ENCODE results near the gene ZNF322. TPM values are rescaled to one million over a fixed set of nuclear protein-coding genes. Genes with fewer than 3 reads are reported as not detected.

Gene ZNF322
- polyA plus RNA-seq, 1 donor (not counting 4 experiments of a cell fraction or from before 2014, with no cell fraction given) = 7.7 TPM

DNA sequence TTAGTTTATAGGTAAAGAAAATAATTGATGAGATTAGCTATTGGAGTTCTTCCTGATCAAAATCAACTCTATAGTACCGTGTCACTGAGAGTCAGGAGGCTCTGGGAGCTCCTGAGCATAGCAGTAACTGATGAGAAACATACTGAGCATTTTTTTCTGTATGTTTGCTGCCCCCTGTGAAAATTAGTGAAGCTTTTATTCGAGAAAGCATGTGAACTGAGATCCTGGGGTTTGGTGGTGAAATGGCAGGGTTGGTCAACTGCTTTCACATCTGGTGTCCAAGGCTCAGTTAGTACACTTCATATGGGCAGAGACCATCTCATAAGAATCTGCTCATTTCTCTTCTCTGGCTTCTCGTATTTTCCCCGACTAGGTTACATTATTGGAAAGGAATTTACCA is 66.9 kb downstream of the ZNF322 start:
- TF ChIP-seq, protein P1, sequence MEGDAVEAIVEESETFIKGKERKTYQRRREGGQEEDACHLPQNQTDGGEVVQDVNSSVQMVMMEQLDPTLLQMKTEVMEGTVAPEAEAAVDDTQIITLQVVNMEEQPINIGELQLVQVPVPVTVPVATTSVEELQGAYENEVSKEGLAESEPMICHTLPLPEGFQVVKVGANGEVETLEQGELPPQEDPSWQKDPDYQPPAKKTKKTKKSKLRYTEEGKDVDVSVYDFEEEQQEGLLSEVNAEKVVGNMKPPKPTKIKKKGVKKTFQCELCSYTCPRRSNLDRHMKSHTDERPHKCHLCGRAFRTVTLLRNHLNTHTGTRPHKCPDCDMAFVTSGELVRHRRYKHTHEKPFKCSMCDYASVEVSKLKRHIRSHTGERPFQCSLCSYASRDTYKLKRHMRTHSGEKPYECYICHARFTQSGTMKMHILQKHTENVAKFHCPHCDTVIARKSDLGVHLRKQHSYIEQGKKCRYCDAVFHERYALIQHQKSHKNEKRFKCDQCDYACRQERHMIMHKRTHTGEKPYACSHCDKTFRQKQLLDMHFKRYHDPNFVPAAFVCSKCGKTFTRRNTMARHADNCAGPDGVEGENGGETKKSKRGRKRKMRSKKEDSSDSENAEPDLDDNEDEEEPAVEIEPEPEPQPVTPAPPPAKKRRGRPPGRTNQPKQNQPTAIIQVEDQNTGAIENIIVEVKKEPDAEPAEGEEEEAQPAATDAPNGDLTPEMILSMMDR (optimal IDR thresholded peaks at IDR 0.05 in 1 of 3, IDR thresholded peaks at IDR 0.05 in 1 of 3, conservative IDR thresholded peaks at IDR 0.05 in 1 of 3; ENCODE audit: extremely low read depth in 1 of 3, insufficient read depth in 2 of 3, low read length in 3 of 3) = no peak
- no peak for TF ChIP-seq EZH2 (IDR thresholded peaks at IDR 0.05; ENCODE audit: low read length)
- Histone ChIP-seq H3K4me3 (ENCODE audit: control insufficient read depth in 2 of 3, extremely low read depth in 1 of 3, insufficient read depth in 2 of 3, low read depth in 1 of 3, low read length in 3 of 3) (no peak overlapping the region), H3K9me1 (ENCODE audit: control insufficient read depth, extremely low read depth, insufficient read depth, low read length) (no peaks in the 10 kb centered on the region), H3K79me2 (ENCODE audit: control insufficient read depth, insufficient read depth, low read length) (peaks cover 9% of the 10 kb centered on the region), H3K9me3 (ENCODE audit: control insufficient read depth, low read depth, low read length) (no peaks in the 10 kb centered on the region), H3K27ac (ENCODE audit: control insufficient read depth, insufficient read depth, low read length) (no peak overlapping the region), H3K4me1 (ENCODE audit: control insufficient read depth, extremely low read depth, insufficient read depth, low read length) (peaks cover 14% of the 10 kb centered on the region), H3K27me3 (ENCODE audit: control insufficient read depth, extremely low read depth, insufficient read depth, low read length) (no peaks in the 10 kb centered on the region), H4K20me1 (ENCODE audit: control insufficient read depth, extremely low read depth, insufficient read depth, low read length) (no peaks in the 10 kb centered on the region), H3K9ac (ENCODE audit: control insufficient read depth, extremely low read depth, insufficient read depth, low read length) (no peak overlapping the region), H3K4me2 (ENCODE audit: control insufficient read depth, extremely low read depth, insufficient read depth, low read depth, low read length) (no peak overlapping the region), H3K36me3 (ENCODE audit: control insufficient read depth in 2 of 2, extremely low read depth in 1 of 2, insufficient read depth in 2 of 2, low read length in 2 of 2) (no peaks in the 10 kb centered on the region), H2AFZ (ENCODE audit: control insufficient read depth, low read length) (no peak overlapping the region)
- FAIRE-seq (no peak), DNase-seq (ENCODE audit: low read depth, low spot score) (no peak)
- dilution Hi-C loops (cut with MboI; ENCODE audit: extremely low pct_ligation_motif_present, low sequenced_read_pairs) = no loop called here

DNA sequence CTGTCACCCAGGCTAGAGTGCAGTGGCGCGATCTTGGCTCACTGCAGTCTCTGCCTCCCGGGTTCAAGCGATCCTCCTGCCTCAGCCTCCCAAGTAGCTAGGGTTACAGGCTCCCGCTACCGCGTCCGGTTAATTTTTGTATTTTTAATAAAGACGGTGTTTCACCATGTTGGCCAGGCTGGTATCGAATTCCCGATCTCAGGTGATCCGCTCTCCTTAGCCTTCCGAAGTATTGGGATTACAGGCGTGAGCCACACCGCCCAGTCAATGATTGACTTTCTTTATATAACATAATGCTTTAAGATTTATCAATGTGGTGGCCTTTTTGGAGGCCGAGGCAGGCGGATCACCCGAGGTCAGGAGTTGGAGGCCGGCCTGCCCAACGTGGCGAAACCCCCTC is 70.6 kb downstream of the ZNF322 start:
- Histone ChIP-seq H2AFZ (ENCODE audit: control insufficient read depth, low read length) (no peak overlapping the region), H3K27ac (ENCODE audit: control insufficient read depth, insufficient read depth, low read length) (no peak overlapping the region), H3K4me1 (ENCODE audit: control insufficient read depth, extremely low read depth, insufficient read depth, low read length) (no peaks in the 10 kb centered on the region), H4K20me1 (ENCODE audit: control insufficient read depth, extremely low read depth, insufficient read depth, low read length) (no peaks in the 10 kb centered on the region), H3K4me3 (ENCODE audit: control insufficient read depth in 2 of 3, extremely low read depth in 1 of 3, insufficient read depth in 2 of 3, low read depth in 1 of 3, low read length in 3 of 3) (no peak overlapping the region), H3K9me1 (ENCODE audit: control insufficient read depth, extremely low read depth, insufficient read depth, low read length) (no peaks in the 10 kb centered on the region), H3K79me2 (ENCODE audit: control insufficient read depth, insufficient read depth, low read length) (no peaks in the 10 kb centered on the region), H3K9me3 (ENCODE audit: control insufficient read depth, low read depth, low read length) (no peaks in the 10 kb centered on the region), H3K9ac (ENCODE audit: control insufficient read depth, extremely low read depth, insufficient read depth, low read length) (no peak overlapping the region), H3K27me3 (ENCODE audit: control insufficient read depth, extremely low read depth, insufficient read depth, low read length) (no peaks in the 10 kb centered on the region), H3K4me2 (ENCODE audit: control insufficient read depth, extremely low read depth, insufficient read depth, low read depth, low read length) (no peak overlapping the region), H3K36me3 (ENCODE audit: control insufficient read depth in 2 of 2, extremely low read depth in 1 of 2, insufficient read depth in 2 of 2, low read length in 2 of 2) (no peaks in the 10 kb centered on the region)
- dilution Hi-C loops (cut with MboI; ENCODE audit: extremely low pct_ligation_motif_present, low sequenced_read_pairs) = no loop called here
- TF ChIP-seq EZH2 (IDR thresholded peaks at IDR 0.05; ENCODE audit: low read length) = no peak
- TF ChIP-seq, protein P1 (optimal IDR thresholded peaks at IDR 0.05 in 1 of 3, IDR thresholded peaks at IDR 0.05 in 1 of 3, conservative IDR thresholded peaks at IDR 0.05 in 1 of 3; ENCODE audit: extremely low read depth in 1 of 3, insufficient read depth in 2 of 3, low read length in 3 of 3) = no peak
- FAIRE-seq (no peak), DNase-seq (ENCODE audit: low read depth, low spot score) (no peak)

Other genes starting within 250 kb of the ZNF322 start
- gene BTN3A3, start 219.2 kb downstream of the ZNF322 start, polyA plus RNA-seq = 7.4 to 10.9 TPM (median 9.8 TPM) in 3 replicates
- gene BTN2A1, start 201.8 kb downstream of the ZNF322 start, polyA plus RNA-seq = 12.5 to 14.7 TPM (median 13.9 TPM) in 3 replicates
- gene BTN1A1, start 159.4 kb downstream of the ZNF322 start, polyA plus RNA-seq = not detected in 3 replicates
- gene HMGN4, start 121.4 kb downstream of the ZNF322 start, polyA plus RNA-seq = 46.4 to 62.6 TPM (median 54.0 TPM) in 3 replicates
- 16.0 to 21.4 TPM (median 16.8 TPM) in 3 replicates for gene ABT1, start 62.8 kb downstream of the ZNF322 start, polyA plus RNA-seq

Data from keratinocyte (primary cell).